K562 (cell line): ENCODE data around the gene NTM.

Source experiments
- EHMT2 ChIP-seq: fragments of 450-650 bp; IDR thresholded peaks from 2 replicates; pipeline ENCODE4 v1.6.1; 2018; ENCODE audit warnings: antibody characterized with exemption
- EP300 ChIP-seq: IDR thresholded peaks from 2 replicates; pipeline ENCODE4 v1.6.1; 2012; ENCODE audit warnings: low read length, improper control_type of control experiment
- ZBTB8A ChIP-seq: fragments of 450-650 bp; IDR thresholded peaks from 2 replicates; pipeline ENCODE4 v1.6.1; 2018; ENCODE audit warnings: mild to moderate bottlenecking, moderate library complexity; ENCODE audit not compliant: partially characterized antibody
- ZFP1 ChIP-seq: fragments of 450-650 bp; formaldehyde crosslinking; IDR thresholded peaks from 2 replicates; pipeline ENCODE4 v1.4.0; 2020; ENCODE audit warnings: mild to moderate bottlenecking, mixed read lengths

GRCh38 chr11:132263241-132263640 is 892.8 kb downstream of the NTM start:
- TF ChIP-seq ZFP1 (CRISPR knock-in tag) (no peak), ZBTB8A (no peak), EP300 (no peak), EHMT2 (no peak)
